Measurements from ENCODE around the gene NKAIN2. TPM values are rescaled to one million over a fixed set of nuclear protein-coding genes. Genes with fewer than 3 reads are reported as not detected.
A peak's percentile ranks its signal among the peaks of the same experiment; 100 is the strongest.

Gene NKAIN2
- total RNA-seq, 1 donor from 2014 or later: not detected

GRCh38 chr6:123806561-123806960 is 2.9 kb downstream of the NKAIN2 start:
- DNase-seq (ENCODE audit: low read depth in 2 of 2): no peak

- DNase-seq (ENCODE audit: low read depth in 2 of 2): no peak
These were observed 4.9 kb downstream of the NKAIN2 start for GRCh38 chr6:123808556-123808955.

GRCh38 chr6:123810214-123810613 is 6.5 kb downstream of the NKAIN2 start:
- DNase-seq (ENCODE audit: low read depth in 2 of 2): no peak

GRCh38 chr6:123810948-123811347 is 7.3 kb downstream of the NKAIN2 start:
- no peak for DNase-seq (ENCODE audit: low read depth in 2 of 2)

GRCh38 chr6:123811378-123811777 is 7.7 kb downstream of the NKAIN2 start:
- DNase-seq (ENCODE audit: low read depth in 2 of 2): no peak

- DNase-seq (ENCODE audit: low read depth in 2 of 2): no peak
These were observed 9.0 kb downstream of the NKAIN2 start for GRCh38 chr6:123812621-123813020.

GRCh38 chr6:123821112-123821511 is 17.4 kb downstream of the NKAIN2 start:
- no peak for DNase-seq (ENCODE audit: low read depth in 2 of 2)

GRCh38 chr6:123829302-123829953 is 25.8 kb downstream of the NKAIN2 start:
- DNase-seq (ENCODE audit: low read depth in 2 of 2): peak in 1 of 2 donors; percentile 2

- DNase-seq (ENCODE audit: low read depth in 2 of 2): no peak
These were observed 26.5 kb downstream of the NKAIN2 start for GRCh38 chr6:123830120-123830519.

- no peak for DNase-seq (ENCODE audit: low read depth in 2 of 2)
These were observed 35.0 kb downstream of the NKAIN2 start for GRCh38 chr6:123838505-123839234.

GRCh38 chr6:123841067-123841896 is 37.6 kb downstream of the NKAIN2 start:
- DNase-seq (ENCODE audit: low read depth in 2 of 2): no peak

GRCh38 chr6:123844011-123844410 is 40.3 kb downstream of the NKAIN2 start:
- no peak for DNase-seq (ENCODE audit: low read depth in 2 of 2)

GRCh38 chr6:123848347-123848746 is 44.7 kb downstream of the NKAIN2 start:
- DNase-seq (ENCODE audit: low read depth in 2 of 2): no peak

GRCh38 chr6:123849406-123849805 is 45.7 kb downstream of the NKAIN2 start:
- no peak for DNase-seq (ENCODE audit: low read depth in 2 of 2)

GRCh38 chr6:123850555-123850954 is 46.9 kb downstream of the NKAIN2 start:
- DNase-seq (ENCODE audit: low read depth in 2 of 2): no peak

- DNase-seq (ENCODE audit: low read depth in 2 of 2): no peak
These were observed 50.5 kb downstream of the NKAIN2 start for GRCh38 chr6:123854201-123854600.

- DNase-seq (ENCODE audit: low read depth in 2 of 2): no peak
These were observed 51.8 kb downstream of the NKAIN2 start for GRCh38 chr6:123855506-123855905.

GRCh38 chr6:123859291-123859690 is 55.6 kb downstream of the NKAIN2 start:
- DNase-seq (ENCODE audit: low read depth in 2 of 2): no peak

- no peak for DNase-seq (ENCODE audit: low read depth in 2 of 2)
These were observed 65.7 kb downstream of the NKAIN2 start for GRCh38 chr6:123869334-123869733.

GRCh38 chr6:123873974-123874373 is 70.3 kb downstream of the NKAIN2 start:
- DNase-seq (ENCODE audit: low read depth in 2 of 2): no peak

- DNase-seq (ENCODE audit: low read depth in 2 of 2): no peak
These were observed 72.1 kb downstream of the NKAIN2 start for GRCh38 chr6:123875784-123876183.

- no peak for DNase-seq (ENCODE audit: low read depth in 2 of 2)
These were observed 76.1 kb downstream of the NKAIN2 start for GRCh38 chr6:123879749-123880148.

Data from lung microvascular endothelial cell (primary cell).